ENCODE data around the gene ZNF716. TPM values are rescaled to one million over a fixed set of nuclear protein-coding genes. Genes with fewer than 3 reads are reported as not detected.
A peak's percentile ranks its signal among the peaks of the same experiment; 100 is the strongest.
"Not testable (repeated sequence)": the region's sequence is repeated elsewhere in the genome, so short reads cannot be mapped to it uniquely, and the experiment has no call there.

Gene ZNF716
- total RNA-seq (2014; rRNA removed; shearing (Covaris generic)): 0.53 and 0.68 TPM in 2 replicates

GRCh38 chr7:57449904-57450303 is at the start of gene ZNF716:
ZNF716 (plus strand) TSS chr7:57450177; CDS start chr7:57450289, 112 bp downstream.
- DNase-seq (ENCODE audit: low spot score): peak; percentile 75

- no peak for DNase-seq (ENCODE audit: low spot score)
Observed at GRCh38 chr7:57400531-57401155, 49.3 kb upstream of the ZNF716 start.

GRCh38 chr7:57403051-57403450 is 46.9 kb upstream of the ZNF716 start:
- DNase-seq (ENCODE audit: low spot score): not testable (repeated sequence)

- DNase-seq (ENCODE audit: low spot score): peak; percentile 87
Observed at GRCh38 chr7:57403601-57404342, 46.2 kb upstream of the ZNF716 start.

GRCh38 chr7:57404343-57404966 is 45.5 kb upstream of the ZNF716 start:
- DNase-seq (ENCODE audit: low spot score): peak; percentile 90

- DNase-seq (ENCODE audit: low spot score): no peak
Observed at GRCh38 chr7:57404967-57405421, 45.0 kb upstream of the ZNF716 start.

GRCh38 chr7:57407125-57407524 is 42.9 kb upstream of the ZNF716 start:
- DNase-seq (ENCODE audit: low spot score): no peak

- DNase-seq (ENCODE audit: low spot score): no peak
Observed at GRCh38 chr7:57412168-57412567, 37.8 kb upstream of the ZNF716 start.

GRCh38 chr7:57412618-57413017 is 37.4 kb upstream of the ZNF716 start:
- DNase-seq (ENCODE audit: low spot score): no peak

- no peak for DNase-seq (ENCODE audit: low spot score)
Observed at GRCh38 chr7:57413529-57414398, 36.2 kb upstream of the ZNF716 start.

GRCh38 chr7:57414415-57414814 is 35.6 kb upstream of the ZNF716 start:
- DNase-seq (ENCODE audit: low spot score): no peak

- no peak for DNase-seq (ENCODE audit: low spot score)
Observed at GRCh38 chr7:57414852-57415251, 35.1 kb upstream of the ZNF716 start.

- no peak for DNase-seq (ENCODE audit: low spot score)
Observed at GRCh38 chr7:57415326-57415725, 34.7 kb upstream of the ZNF716 start.

GRCh38 chr7:57415730-57416129 is 34.2 kb upstream of the ZNF716 start:
- DNase-seq (ENCODE audit: low spot score): no peak

GRCh38 chr7:57416601-57417358 is 33.2 kb upstream of the ZNF716 start:
- DNase-seq (ENCODE audit: low spot score): no peak

- DNase-seq (ENCODE audit: low spot score): no peak
Observed at GRCh38 chr7:57417736-57418135, 32.2 kb upstream of the ZNF716 start.

- DNase-seq (ENCODE audit: low spot score): no peak
Observed at GRCh38 chr7:57423768-57424167, 26.2 kb upstream of the ZNF716 start.

- no peak for DNase-seq (ENCODE audit: low spot score)
Observed at GRCh38 chr7:57424515-57425238, 25.3 kb upstream of the ZNF716 start.

GRCh38 chr7:57425239-57425944 is 24.6 kb upstream of the ZNF716 start:
- no peak for DNase-seq (ENCODE audit: low spot score)
